Liver (tissue), 9 donors: Measurements from ENCODE around the gene MAP4K2. TPM values are rescaled to one million over a fixed set of nuclear protein-coding genes. Genes with fewer than 3 reads are reported as not detected.

Source experiments
- DNase-seq: peaks from one replicate; pipeline ENCODE4 v3.0.0-alpha.2; 2017; ENCODE audit warnings: low spot score
- H3K27ac ChIP-seq, 2 donors: one replicate each; pipeline ENCODE4 v1.7.0; 2013; ENCODE audit warnings: inconsistent platforms in 2 of 2, low read length in 2 of 2, control low read depth in 1 of 2, low read depth in 1 of 2, mild to moderate bottlenecking in 1 of 2
- H3K27me3 ChIP-seq, 4 donors: one replicate each; pipeline versions ENCODE4 v1.6.1 to v1.7.0; 2013; ENCODE audit warnings: low read length in 3 of 4, inconsistent platforms in 1 of 4, mild to moderate bottlenecking in 1 of 4, moderate library complexity in 1 of 4; ENCODE audit not compliant: control insufficient read depth in 4 of 4, insufficient read depth in 4 of 4
- H3K36me3 ChIP-seq, 4 donors: one replicate each; pipeline versions ENCODE4 v1.6.1 to v1.7.0; 2013; ENCODE audit warnings: low read length in 3 of 4, mild to moderate bottlenecking in 3 of 4, low read depth in 1 of 4, moderate library complexity in 1 of 4; ENCODE audit not compliant: control insufficient read depth in 4 of 4, insufficient read depth in 3 of 4
- H3K4me1 ChIP-seq, 4 donors: one replicate each; pipeline versions ENCODE4 v1.6.1 to v1.7.0; 2013; ENCODE audit warnings: low read length in 3 of 4, mild to moderate bottlenecking in 3 of 4, moderate library complexity in 1 of 4; ENCODE audit not compliant: control insufficient read depth in 4 of 4, insufficient read depth in 4 of 4
- H3K4me3 ChIP-seq, 3 donors: one replicate each; pipeline versions ENCODE4 v1.6.1 to v1.7.0; 2013; ENCODE audit warnings: low read length in 3 of 3, control low read depth in 1 of 3, low read depth in 1 of 3, mild to moderate bottlenecking in 1 of 3
- H3K9ac ChIP-seq, 2 donors: one replicate each; pipeline ENCODE4 v1.7.0; 2013; ENCODE audit warnings: low read length in 2 of 2, mild to moderate bottlenecking in 2 of 2, moderate library complexity in 2 of 2, control low read depth in 1 of 2, low read depth in 1 of 2
- H3K9me3 ChIP-seq, 4 donors: one replicate each; pipeline versions ENCODE4 v1.6.1 to v1.7.0; 2013; ENCODE audit warnings: low read length in 3 of 4; ENCODE audit not compliant: control insufficient read depth in 4 of 4
- EGR1 ChIP-seq, 2 donors: IDR thresholded peaks; 2 replicates each; pipeline ENCODE4 v1.6.1; 2016 to 2018; ENCODE audit warnings: antibody characterized with exemption in 2 of 2, low read depth in 2 of 2
- FOXA1 ChIP-seq: IDR thresholded peaks from 2 replicates; pipeline ENCODE4 v1.6.1; 2016; ENCODE audit warnings: antibody characterized with exemption
- FOXA2 ChIP-seq: IDR thresholded peaks from 2 replicates; pipeline ENCODE4 v1.6.1; 2016; ENCODE audit warnings: antibody characterized with exemption
- GABPA ChIP-seq, 2 donors: IDR thresholded peaks in 1 of 2; conservative IDR thresholded peaks in 1 of 2; 2 replicates each; pipeline ENCODE4 v1.6.1; 2016; ENCODE audit warnings: antibody characterized with exemption in 2 of 2, mild to moderate bottlenecking in 1 of 2, moderate library complexity in 1 of 2
- HNF4A ChIP-seq, 2 donors: conservative IDR thresholded peaks; 2 replicates each; pipeline ENCODE4 v1.6.1; 2016; ENCODE audit warnings: antibody characterized with exemption in 2 of 2, mild to moderate bottlenecking in 2 of 2
- HNF4G ChIP-seq: IDR thresholded peaks from 2 replicates; pipeline ENCODE4 v1.6.1; 2016; ENCODE audit warnings: antibody characterized with exemption
- JUND ChIP-seq, 2 donors: IDR thresholded peaks; 2 replicates each; pipeline ENCODE4 v1.6.1; 2016; ENCODE audit warnings: antibody characterized with exemption in 2 of 2
- NR2F2 ChIP-seq: IDR thresholded peaks from 2 replicates; pipeline ENCODE4 v1.6.1; 2016; ENCODE audit warnings: antibody characterized with exemption
- RAD21 ChIP-seq, 2 donors: IDR thresholded peaks; 2 replicates each; pipeline ENCODE4 v1.6.1; 2016; ENCODE audit warnings: antibody characterized with exemption in 2 of 2, mild to moderate bottlenecking in 2 of 2
- RXRA ChIP-seq, 2 donors: IDR thresholded peaks; 2 replicates each; pipeline ENCODE4 v1.6.1; 2017 to 2018; ENCODE audit warnings: antibody characterized with exemption in 2 of 2, mild to moderate bottlenecking in 1 of 2
- SP1 ChIP-seq: IDR thresholded peaks from 2 replicates; pipeline ENCODE4 v1.6.1; 2018; ENCODE audit warnings: antibody characterized with exemption, mild to moderate bottlenecking
- TAF1 ChIP-seq: conservative IDR thresholded peaks from 2 replicates; pipeline ENCODE4 v1.6.1; 2016; ENCODE audit warnings: antibody characterized with exemption, mild to moderate bottlenecking
- YY1 ChIP-seq: IDR thresholded peaks from 2 replicates; pipeline ENCODE4 v1.6.1; 2016; ENCODE audit warnings: antibody characterized with exemption, mild to moderate bottlenecking
- WGBS: extraction: QIAGEN DNeasy Blood & Tissue Kit; methylation state at CpG from one replicate; pipeline ENCODE4 v1.1.7; 2013; 5-methylcytosine and 5-hydroxymethylcytosine counted together
- polyA plus RNA-seq, 2 donors: library from polyadenylated mRNA; stranded (reverse) in 1 of 2; unstranded in 1 of 2; fragments of 200-250 nt in 1 of 2; fragments of >200 nt in 1 of 2; fragmentation: Nextera tagmentation in 1 of 2; extraction: Ambion mirVana in 1 of 2; gene quantifications; one replicate each; pipeline versions ENCODE4 v1.2.1 to v1.2.3, GENCODE V29; 2013 to 2015
- total RNA-seq, 2 donors: library from RNA; depleted of rRNA; stranded (reverse); fragments of >200 nt; gene quantifications; one replicate each; pipeline ENCODE4 v1.2.3, GENCODE V29; 2014
- TF ChIP-seq, protein P1 (sequence below): IDR thresholded peaks from 2 replicates; pipeline ENCODE4 v1.6.1; 2016; ENCODE audit warnings: antibody characterized with exemption
- TF ChIP-seq, protein P2 (sequence below): IDR thresholded peaks from 2 replicates; pipeline ENCODE4 v1.6.1; 2016; ENCODE audit warnings: antibody characterized with exemption
- TF ChIP-seq, protein P3 (sequence below): fragments of 150-350 bp; IDR thresholded peaks from 2 replicates; pipeline ENCODE4 v1.5.1; 2017; ENCODE audit warnings: improper control_type of control experiment, low read depth, low read length; ENCODE audit not compliant: missing input control
- TF ChIP-seq, protein P4 (sequence below): IDR thresholded peaks from 2 replicates; pipeline ENCODE4 v1.6.1; 2016; ENCODE audit warnings: antibody characterized with exemption
- TF ChIP-seq, protein P5 (sequence below): IDR thresholded peaks from 2 replicates; pipeline ENCODE4 v1.6.1; 2016; ENCODE audit warnings: antibody characterized with exemption, mild to moderate bottlenecking
- donor health status: healthy.
- donor health status: healthy.
- donor health status: healthy.
- donor health status: healthy.
- donor health status: healthy.

MAP4K2 gene
- total and polyA plus RNA-seq, 4 donors: 2.1 to 6.9 (median 3.5) TPM

DNA sequence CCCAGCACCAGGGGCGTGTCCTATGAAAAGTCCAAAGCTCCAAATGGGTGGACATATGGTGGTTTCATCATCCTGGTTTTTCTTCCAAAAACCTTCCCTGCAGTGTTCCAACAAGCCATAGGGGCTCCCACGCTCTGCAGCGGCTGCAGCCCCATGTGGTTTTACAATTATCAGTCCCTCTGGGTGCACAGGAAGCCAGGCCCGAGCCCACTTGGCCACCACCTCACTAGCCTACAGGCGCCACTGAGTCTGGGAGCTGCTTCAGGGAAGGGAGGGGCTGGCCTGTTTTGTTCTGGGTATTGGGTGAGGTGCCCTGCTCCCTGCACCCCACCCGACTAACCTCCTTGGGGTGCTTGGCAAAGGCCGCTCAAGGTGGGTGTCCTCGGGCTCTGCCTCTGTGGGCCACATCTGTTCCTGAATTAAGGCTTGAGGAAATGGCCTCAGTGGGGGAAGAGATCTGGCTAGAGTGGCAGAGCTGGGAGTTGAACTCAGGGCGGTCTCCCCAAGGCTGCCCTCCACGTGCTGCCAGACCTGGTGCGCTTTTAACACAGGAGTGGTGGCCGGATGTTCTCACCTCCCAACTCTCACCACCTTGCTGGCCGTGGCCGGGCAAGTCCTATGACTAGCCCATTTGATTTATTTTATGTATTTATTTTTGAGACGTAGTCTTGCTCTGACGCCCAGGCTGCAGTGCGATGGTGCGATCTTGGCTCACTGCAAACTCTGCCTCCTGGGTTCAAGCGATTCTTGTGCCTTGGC is 46.8 kb upstream of the MAP4K2 start:
- H3K4me3 ChIP-seq: no peak overlapping the region
- 82% methylated on average over 19 of the region's 19 CpGs for WGBS
- H3K36me3 ChIP-seq: peaks cover 0 to 8% (median 2%) of the 10 kb centered on the region in 4 donors
- no peaks in the 10 kb centered on the region for H3K9me3 ChIP-seq
- H3K4me1 ChIP-seq: peaks cover 12 to 37% (median 30%) of the 10 kb centered on the region in 4 donors
- H3K27me3 ChIP-seq: no peaks in the 10 kb centered on the region
- H3K27ac ChIP-seq: peak overlapping the region; percentile 11 to 73
- no peak for DNase-seq
- H3K9ac ChIP-seq: no peak overlapping the region
- peak; percentile 34 to 69 for TF ChIP-seq RAD21 (IDR thresholded peaks at IDR 0.05)
- TF ChIP-seq, protein P1, sequence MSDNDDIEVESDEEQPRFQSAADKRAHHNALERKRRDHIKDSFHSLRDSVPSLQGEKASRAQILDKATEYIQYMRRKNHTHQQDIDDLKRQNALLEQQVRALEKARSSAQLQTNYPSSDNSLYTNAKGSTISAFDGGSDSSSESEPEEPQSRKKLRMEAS: no peak
- peak; percentile 36 to 53 for TF ChIP-seq HNF4A (conservative IDR thresholded peaks at IDR 0.05)
- TF ChIP-seq NR2F2: no peak
- TF ChIP-seq GABPA (IDR thresholded peaks at IDR 0.05 in 1 of 2, conservative IDR thresholded peaks at IDR 0.05 in 1 of 2): no peak
- TF ChIP-seq TAF1: no peak

DNA sequence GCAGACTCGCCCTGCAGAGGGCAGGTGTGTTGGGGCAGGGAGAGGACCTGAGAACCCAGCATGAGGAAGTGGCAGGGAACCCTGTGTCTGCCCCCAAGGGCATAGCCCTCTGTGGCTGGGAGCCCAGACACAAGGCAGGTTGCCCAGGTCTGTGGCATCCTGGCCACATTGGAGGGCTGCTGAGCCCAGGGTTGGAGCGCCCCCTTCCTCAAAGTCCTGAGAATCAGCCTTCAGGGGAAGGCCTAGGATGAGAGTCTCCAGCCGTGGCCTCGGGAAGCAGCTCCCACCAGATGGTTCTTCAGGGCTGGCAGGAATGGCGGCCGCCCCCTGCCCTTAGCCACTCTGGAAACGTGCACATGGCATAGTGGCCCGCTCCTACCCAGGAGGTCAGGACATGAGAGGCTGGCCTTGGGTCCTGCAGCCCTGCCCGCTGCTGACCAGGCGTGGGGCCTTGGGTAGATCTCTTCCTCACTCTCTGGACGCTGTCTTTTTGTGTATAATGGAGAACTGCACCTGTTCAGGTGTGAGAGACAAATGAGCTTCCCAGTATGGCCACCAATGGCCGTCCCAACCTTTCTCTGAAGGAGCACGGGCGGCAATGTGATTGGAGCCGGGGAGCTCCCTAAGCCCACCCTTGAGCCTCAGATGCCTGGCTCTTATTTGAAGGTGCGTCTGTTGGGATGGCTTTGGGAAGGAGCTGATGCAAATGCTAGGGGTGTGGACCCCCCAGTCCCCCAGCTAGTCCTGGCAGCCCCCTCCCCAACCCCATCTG is 46.0 kb upstream of the MAP4K2 start:
- peaks cover 0 to 2% (median under 1%) of the 10 kb centered on the region in 4 donors for H3K36me3 ChIP-seq
- no peak for DNase-seq
- TF ChIP-seq EGR1 (IDR thresholded peaks at IDR 0.05; ENCODE audit: low read depth in 2 of 2): no peak
- no peak for TF ChIP-seq FOXA2
- TF ChIP-seq, protein P2, sequence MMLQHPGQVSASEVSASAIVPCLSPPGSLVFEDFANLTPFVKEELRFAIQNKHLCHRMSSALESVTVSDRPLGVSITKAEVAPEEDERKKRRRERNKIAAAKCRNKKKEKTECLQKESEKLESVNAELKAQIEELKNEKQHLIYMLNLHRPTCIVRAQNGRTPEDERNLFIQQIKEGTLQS: no peak
- TF ChIP-seq HNF4G: no peak
- TF ChIP-seq RAD21 (IDR thresholded peaks at IDR 0.05): peak; percentile 65 to 67
- peak; percentile 59 for TF ChIP-seq SP1
- TF ChIP-seq YY1: peak; percentile 33
- TF ChIP-seq NR2F2: no peak
- TF ChIP-seq TAF1: no peak
- TF ChIP-seq, protein P3, sequence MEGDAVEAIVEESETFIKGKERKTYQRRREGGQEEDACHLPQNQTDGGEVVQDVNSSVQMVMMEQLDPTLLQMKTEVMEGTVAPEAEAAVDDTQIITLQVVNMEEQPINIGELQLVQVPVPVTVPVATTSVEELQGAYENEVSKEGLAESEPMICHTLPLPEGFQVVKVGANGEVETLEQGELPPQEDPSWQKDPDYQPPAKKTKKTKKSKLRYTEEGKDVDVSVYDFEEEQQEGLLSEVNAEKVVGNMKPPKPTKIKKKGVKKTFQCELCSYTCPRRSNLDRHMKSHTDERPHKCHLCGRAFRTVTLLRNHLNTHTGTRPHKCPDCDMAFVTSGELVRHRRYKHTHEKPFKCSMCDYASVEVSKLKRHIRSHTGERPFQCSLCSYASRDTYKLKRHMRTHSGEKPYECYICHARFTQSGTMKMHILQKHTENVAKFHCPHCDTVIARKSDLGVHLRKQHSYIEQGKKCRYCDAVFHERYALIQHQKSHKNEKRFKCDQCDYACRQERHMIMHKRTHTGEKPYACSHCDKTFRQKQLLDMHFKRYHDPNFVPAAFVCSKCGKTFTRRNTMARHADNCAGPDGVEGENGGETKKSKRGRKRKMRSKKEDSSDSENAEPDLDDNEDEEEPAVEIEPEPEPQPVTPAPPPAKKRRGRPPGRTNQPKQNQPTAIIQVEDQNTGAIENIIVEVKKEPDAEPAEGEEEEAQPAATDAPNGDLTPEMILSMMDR: peak; percentile 18
- no peak for TF ChIP-seq FOXA1
- peak in 1 of 2 donors; percentile 6 for TF ChIP-seq GABPA (IDR thresholded peaks at IDR 0.05 in 1 of 2, conservative IDR thresholded peaks at IDR 0.05 in 1 of 2)
- TF ChIP-seq, protein P4, sequence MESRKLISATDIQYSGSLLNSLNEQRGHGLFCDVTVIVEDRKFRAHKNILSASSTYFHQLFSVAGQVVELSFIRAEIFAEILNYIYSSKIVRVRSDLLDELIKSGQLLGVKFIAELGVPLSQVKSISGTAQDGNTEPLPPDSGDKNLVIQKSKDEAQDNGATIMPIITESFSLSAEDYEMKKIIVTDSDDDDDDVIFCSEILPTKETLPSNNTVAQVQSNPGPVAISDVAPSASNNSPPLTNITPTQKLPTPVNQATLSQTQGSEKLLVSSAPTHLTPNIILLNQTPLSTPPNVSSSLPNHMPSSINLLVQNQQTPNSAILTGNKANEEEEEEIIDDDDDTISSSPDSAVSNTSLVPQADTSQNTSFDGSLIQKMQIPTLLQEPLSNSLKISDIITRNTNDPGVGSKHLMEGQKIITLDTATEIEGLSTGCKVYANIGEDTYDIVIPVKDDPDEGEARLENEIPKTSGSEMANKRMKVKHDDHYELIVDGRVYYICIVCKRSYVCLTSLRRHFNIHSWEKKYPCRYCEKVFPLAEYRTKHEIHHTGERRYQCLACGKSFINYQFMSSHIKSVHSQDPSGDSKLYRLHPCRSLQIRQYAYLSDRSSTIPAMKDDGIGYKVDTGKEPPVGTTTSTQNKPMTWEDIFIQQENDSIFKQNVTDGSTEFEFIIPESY: no peak
- peak in 1 of 2 donors; percentile 12 for TF ChIP-seq JUND (IDR thresholded peaks at IDR 0.05)
- TF ChIP-seq, protein P5, sequence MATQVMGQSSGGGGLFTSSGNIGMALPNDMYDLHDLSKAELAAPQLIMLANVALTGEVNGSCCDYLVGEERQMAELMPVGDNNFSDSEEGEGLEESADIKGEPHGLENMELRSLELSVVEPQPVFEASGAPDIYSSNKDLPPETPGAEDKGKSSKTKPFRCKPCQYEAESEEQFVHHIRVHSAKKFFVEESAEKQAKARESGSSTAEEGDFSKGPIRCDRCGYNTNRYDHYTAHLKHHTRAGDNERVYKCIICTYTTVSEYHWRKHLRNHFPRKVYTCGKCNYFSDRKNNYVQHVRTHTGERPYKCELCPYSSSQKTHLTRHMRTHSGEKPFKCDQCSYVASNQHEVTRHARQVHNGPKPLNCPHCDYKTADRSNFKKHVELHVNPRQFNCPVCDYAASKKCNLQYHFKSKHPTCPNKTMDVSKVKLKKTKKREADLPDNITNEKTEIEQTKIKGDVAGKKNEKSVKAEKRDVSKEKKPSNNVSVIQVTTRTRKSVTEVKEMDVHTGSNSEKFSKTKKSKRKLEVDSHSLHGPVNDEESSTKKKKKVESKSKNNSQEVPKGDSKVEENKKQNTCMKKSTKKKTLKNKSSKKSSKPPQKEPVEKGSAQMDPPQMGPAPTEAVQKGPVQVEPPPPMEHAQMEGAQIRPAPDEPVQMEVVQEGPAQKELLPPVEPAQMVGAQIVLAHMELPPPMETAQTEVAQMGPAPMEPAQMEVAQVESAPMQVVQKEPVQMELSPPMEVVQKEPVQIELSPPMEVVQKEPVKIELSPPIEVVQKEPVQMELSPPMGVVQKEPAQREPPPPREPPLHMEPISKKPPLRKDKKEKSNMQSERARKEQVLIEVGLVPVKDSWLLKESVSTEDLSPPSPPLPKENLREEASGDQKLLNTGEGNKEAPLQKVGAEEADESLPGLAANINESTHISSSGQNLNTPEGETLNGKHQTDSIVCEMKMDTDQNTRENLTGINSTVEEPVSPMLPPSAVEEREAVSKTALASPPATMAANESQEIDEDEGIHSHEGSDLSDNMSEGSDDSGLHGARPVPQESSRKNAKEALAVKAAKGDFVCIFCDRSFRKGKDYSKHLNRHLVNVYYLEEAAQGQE: peak; percentile 31
- peak; percentile 99 for TF ChIP-seq RXRA (IDR thresholded peaks at IDR 0.05)
- TF ChIP-seq HNF4A (conservative IDR thresholded peaks at IDR 0.05): peak; percentile 58 to 74
- TF ChIP-seq, protein P1: no peak
- H3K4me3 ChIP-seq: no peak overlapping the region
- 66% methylated on average over 16 of the region's 16 CpGs for WGBS
- H3K9me3 ChIP-seq: no peaks in the 10 kb centered on the region
- H3K27ac ChIP-seq: peak overlapping the region; percentile 11 to 73
- H3K9ac ChIP-seq: no peak overlapping the region
- H3K27me3 ChIP-seq: no peaks in the 10 kb centered on the region
- peaks cover 16 to 41% (median 29%) of the 10 kb centered on the region in 4 donors for H3K4me1 ChIP-seq
